Stimulated activated CD8-positive, alpha-beta memory T cell treated with anti-CD3 and anti-CD28 coated beads, Interleukin-15, amount 100 ng/mL, for 4 hours (primary cell): ENCODE results near the gene PROSER3.

Experiments
- DNase-seq, 2 donors: peaks; one replicate each; pipeline ENCODE4 v3.0.0-alpha.2; 2020; ENCODE audit warnings: low read depth in 2 of 2

The PROSER3 gene

GRCh38 chr19:35757749-35758608, at the start of gene PROSER3:
PROSER3 (plus strand) TSS chr19:35758176; CDS start chr19:35758216, 40 bp downstream.
- DNase-seq = peak; percentile 96 to 99

GRCh38 chr19:35708391-35708790, 49.6 kb upstream of the PROSER3 start:
- DNase-seq = no peak

GRCh38 chr19:35710784-35711723, 46.9 kb upstream of the PROSER3 start:
- peak in 1 of 2 donors; percentile 58 for DNase-seq

GRCh38 chr19:35712567-35713505, 45.1 kb upstream of the PROSER3 start:
- DNase-seq = peak; percentile 54 to 61

GRCh38 chr19:35713506-35713850, 44.5 kb upstream of the PROSER3 start:
- no peak for DNase-seq

- no peak for DNase-seq
These were observed 44.0 kb upstream of the PROSER3 start for GRCh38 chr19:35713904-35714495.

- DNase-seq = no peak
These were observed 43.2 kb upstream of the PROSER3 start for GRCh38 chr19:35714601-35715354.

GRCh38 chr19:35715355-35715809, 42.6 kb upstream of the PROSER3 start:
- no peak for DNase-seq

GRCh38 chr19:35715981-35716800, 41.8 kb upstream of the PROSER3 start:
- DNase-seq = no peak

- DNase-seq = peak; percentile 95 to 96
These were observed 40.9 kb upstream of the PROSER3 start for GRCh38 chr19:35716801-35717664.

GRCh38 chr19:35717665-35718344, 40.2 kb upstream of the PROSER3 start, which contains the start of gene KMT2B:
KMT2B (plus strand) TSS chr19:35718003; CDS start chr19:35718019, 16 bp downstream.
- DNase-seq = no peak

GRCh38 chr19:35718345-35719041, 39.5 kb upstream of the PROSER3 start:
- peak in 1 of 2 donors; percentile 50 for DNase-seq

- DNase-seq = no peak
These were observed 38.4 kb upstream of the PROSER3 start for GRCh38 chr19:35719402-35720162.

- no peak for DNase-seq
These were observed 37.8 kb upstream of the PROSER3 start for GRCh38 chr19:35720163-35720524.

GRCh38 chr19:35720648-35721047, 37.3 kb upstream of the PROSER3 start:
- DNase-seq = no peak

- no peak for DNase-seq
These were observed 36.6 kb upstream of the PROSER3 start for GRCh38 chr19:35721374-35721773.
